Activated T-helper 17 cell treated with anti-CD3 and anti-CD28 coated beads, Interleukin-2, amount 50 U/mL, for 72 hours (primary cell): Measurements from ENCODE around the gene DTX1. TPM values are rescaled to one million over a fixed set of nuclear protein-coding genes. Genes with fewer than 3 reads are reported as not detected.
A peak's percentile ranks its signal among the peaks of the same experiment; 100 is the strongest.
"Not testable (repeated sequence)": the region's sequence is repeated elsewhere in the genome, so short reads cannot be mapped to it uniquely, and the experiment has no call there.

Experiments
- ATAC-seq: fragments of 150-1000 bp; cut with Tn5 transposase; replicated peaks from 2 replicates; pipeline ENCODE4 v1.10.0; 2021; ENCODE audit warnings: mild to moderate bottlenecking, moderate library complexity
- H3K27ac Mint-ChIP-seq: one replicate; pipeline ENCODE4 v1.8.0; 2022; ENCODE audit warnings: mixed read lengths
- H3K27me3 Mint-ChIP-seq: one replicate; pipeline ENCODE4 v1.8.0; 2022; ENCODE audit warnings: mixed read lengths
- H3K36me3 Mint-ChIP-seq: one replicate; pipeline ENCODE4 v1.8.0; 2022; ENCODE audit warnings: low read depth, mild to moderate bottlenecking, mixed read lengths
- H3K4me1 Mint-ChIP-seq: one replicate; pipeline ENCODE4 v1.8.0; 2022; ENCODE audit warnings: mixed read lengths
- H3K4me3 Mint-ChIP-seq: one replicate; pipeline ENCODE4 v1.8.0; 2022; ENCODE audit warnings: mild to moderate bottlenecking, mixed read lengths
- H3K9me3 Mint-ChIP-seq: one replicate; pipeline ENCODE4 v1.8.0; 2022; ENCODE audit warnings: mixed read lengths
- total RNA-seq, 2 donors: library from RNA; stranded (reverse); gene quantifications; one replicate each; pipeline ENCODE4 v1.2.3, GENCODE V29; 2022

DTX1 gene
- total RNA-seq, 2 donors from 2014 or later = 13.2 to 17.4 TPM

- no peak overlapping the region for H3K27ac Mint-ChIP-seq
- no peaks in the 10 kb centered on the region for H3K4me1 Mint-ChIP-seq
- no peak for ATAC-seq
- no peak overlapping the region for H3K4me3 Mint-ChIP-seq
- no peaks in the 10 kb centered on the region for H3K36me3 Mint-ChIP-seq
- peaks cover 5% of the 10 kb centered on the region for H3K27me3 Mint-ChIP-seq
- H3K9me3 Mint-ChIP-seq = no peaks in the 10 kb centered on the region
Observed at GRCh38 chr12:113115455-113116126, 59.1 kb downstream of the DTX1 start.

GRCh38 chr12:113116875-113117274, 60.3 kb downstream of the DTX1 start:
- H3K27me3 Mint-ChIP-seq = peaks cover 5% of the 10 kb centered on the region

GRCh38 chr12:113117684-113118083, 61.2 kb downstream of the DTX1 start:
- not testable (repeated sequence) for H3K4me3 Mint-ChIP-seq, H3K36me3 Mint-ChIP-seq, H3K4me1 Mint-ChIP-seq, H3K27me3 Mint-ChIP-seq, H3K27ac Mint-ChIP-seq, H3K9me3 Mint-ChIP-seq
- ATAC-seq = peak; percentile 53

More at GRCh38 chr12:113116875-113117274, 60.3 kb downstream of the DTX1 start:
- no peak for ATAC-seq
- H3K4me3 Mint-ChIP-seq = no peak overlapping the region
- no peaks in the 10 kb centered on the region for H3K36me3 Mint-ChIP-seq
- no peaks in the 10 kb centered on the region for H3K9me3 Mint-ChIP-seq
- H3K27ac Mint-ChIP-seq = no peak overlapping the region
- H3K4me1 Mint-ChIP-seq = no peaks in the 10 kb centered on the region

GRCh38 chr12:113118142-113118541, 61.6 kb downstream of the DTX1 start:
- H3K4me1 Mint-ChIP-seq = no peaks in the 10 kb centered on the region
- ATAC-seq = peak; percentile 24
- no peak overlapping the region for H3K4me3 Mint-ChIP-seq
- H3K27ac Mint-ChIP-seq = no peak overlapping the region
- no peaks in the 10 kb centered on the region for H3K9me3 Mint-ChIP-seq
- no peaks in the 10 kb centered on the region for H3K36me3 Mint-ChIP-seq
- H3K27me3 Mint-ChIP-seq = peaks cover 5% of the 10 kb centered on the region

- H3K27me3 Mint-ChIP-seq = peaks cover 5% of the 10 kb centered on the region
- H3K4me1 Mint-ChIP-seq = no peaks in the 10 kb centered on the region
- H3K36me3 Mint-ChIP-seq = no peaks in the 10 kb centered on the region
- no peaks in the 10 kb centered on the region for H3K9me3 Mint-ChIP-seq
- H3K27ac Mint-ChIP-seq = no peak overlapping the region
- no peak overlapping the region for H3K4me3 Mint-ChIP-seq
- no peak for ATAC-seq
Observed at GRCh38 chr12:113119980-113120669, 63.6 kb downstream of the DTX1 start.

GRCh38 chr12:113120670-113121370, 64.3 kb downstream of the DTX1 start:
- ATAC-seq = no peak
- Mint-ChIP-seq H3K36me3 (no peaks in the 10 kb centered on the region), H3K27ac (no peak overlapping the region), H3K4me1 (no peaks in the 10 kb centered on the region), H3K27me3 (peaks cover 5% of the 10 kb centered on the region), H3K4me3 (no peak overlapping the region), H3K9me3 (no peaks in the 10 kb centered on the region)

GRCh38 chr12:113127791-113128199, 71.3 kb downstream of the DTX1 start:
- ATAC-seq = no peak
- no peaks in the 10 kb centered on the region for H3K27me3 Mint-ChIP-seq

GRCh38 chr12:113128802-113129663, 72.5 kb downstream of the DTX1 start:
- Mint-ChIP-seq H3K4me3 (no peak overlapping the region), H3K9me3 (no peaks in the 10 kb centered on the region), H3K27ac (no peak overlapping the region), H3K27me3 (no peaks in the 10 kb centered on the region), H3K4me1 (no peaks in the 10 kb centered on the region), H3K36me3 (no peaks in the 10 kb centered on the region)
- no peak for ATAC-seq

More at GRCh38 chr12:113127791-113128199, 71.3 kb downstream of the DTX1 start:
- Mint-ChIP-seq H3K27ac (no peak overlapping the region), H3K9me3 (no peaks in the 10 kb centered on the region), H3K4me3 (no peak overlapping the region), H3K4me1 (no peaks in the 10 kb centered on the region), H3K36me3 (no peaks in the 10 kb centered on the region)

GRCh38 chr12:113129664-113130456, 73.3 kb downstream of the DTX1 start:
- Mint-ChIP-seq H3K4me3 (no peak overlapping the region), H3K36me3 (no peaks in the 10 kb centered on the region), H3K9me3 (no peaks in the 10 kb centered on the region), H3K4me1 (no peaks in the 10 kb centered on the region), H3K27me3 (no peaks in the 10 kb centered on the region), H3K27ac (no peak overlapping the region)
- peak; percentile 23 for ATAC-seq

GRCh38 chr12:113130457-113131135, 74.1 kb downstream of the DTX1 start:
- Mint-ChIP-seq H3K9me3 (no peaks in the 10 kb centered on the region), H3K4me1 (no peaks in the 10 kb centered on the region), H3K36me3 (no peaks in the 10 kb centered on the region), H3K4me3 (no peak overlapping the region), H3K27me3 (no peaks in the 10 kb centered on the region), H3K27ac (no peak overlapping the region)
- ATAC-seq = no peak

- Mint-ChIP-seq H3K4me3 (no peak overlapping the region), H3K36me3 (no peaks in the 10 kb centered on the region), H3K9me3 (no peaks in the 10 kb centered on the region), H3K27ac (no peak overlapping the region), H3K4me1 (peaks cover 8% of the 10 kb centered on the region), H3K27me3 (peaks cover 3% of the 10 kb centered on the region)
- no peak for ATAC-seq
Observed at GRCh38 chr12:113131556-113131955, 75.0 kb downstream of the DTX1 start.

- Mint-ChIP-seq H3K27ac (no peak overlapping the region), H3K36me3 (no peaks in the 10 kb centered on the region), H3K27me3 (peaks cover 7% of the 10 kb centered on the region), H3K4me1 (peaks cover 12% of the 10 kb centered on the region), H3K9me3 (no peaks in the 10 kb centered on the region), H3K4me3 (no peak overlapping the region)
- ATAC-seq = no peak
Observed at GRCh38 chr12:113133036-113133435, 76.5 kb downstream of the DTX1 start.

GRCh38 chr12:113133666-113134065, 77.1 kb downstream of the DTX1 start:
- Mint-ChIP-seq H3K4me3 (peak overlapping the region; percentile 86), H3K36me3 (no peaks in the 10 kb centered on the region), H3K9me3 (no peaks in the 10 kb centered on the region), H3K27me3 (peaks cover 7% of the 10 kb centered on the region), H3K27ac (no peak overlapping the region), H3K4me1 (peaks cover 12% of the 10 kb centered on the region)
- ATAC-seq = no peak
